Activated CD4-positive, alpha-beta T cell treated with anti-CD3 and anti-CD28 coated beads, Interleukin-2, amount 50 U/mL, for 48 hours (primary cell): Measurements from ENCODE around the gene C1orf56.
"Not testable (repeated sequence)": the region's sequence is repeated elsewhere in the genome, so short reads cannot be mapped to it uniquely, and the experiment has no call there.

Source experiments
- DNase-seq, 2 experiments: peaks; one replicate each; pipeline ENCODE4 v3.0.0-alpha.2; 2020

Gene C1orf56

DNA sequence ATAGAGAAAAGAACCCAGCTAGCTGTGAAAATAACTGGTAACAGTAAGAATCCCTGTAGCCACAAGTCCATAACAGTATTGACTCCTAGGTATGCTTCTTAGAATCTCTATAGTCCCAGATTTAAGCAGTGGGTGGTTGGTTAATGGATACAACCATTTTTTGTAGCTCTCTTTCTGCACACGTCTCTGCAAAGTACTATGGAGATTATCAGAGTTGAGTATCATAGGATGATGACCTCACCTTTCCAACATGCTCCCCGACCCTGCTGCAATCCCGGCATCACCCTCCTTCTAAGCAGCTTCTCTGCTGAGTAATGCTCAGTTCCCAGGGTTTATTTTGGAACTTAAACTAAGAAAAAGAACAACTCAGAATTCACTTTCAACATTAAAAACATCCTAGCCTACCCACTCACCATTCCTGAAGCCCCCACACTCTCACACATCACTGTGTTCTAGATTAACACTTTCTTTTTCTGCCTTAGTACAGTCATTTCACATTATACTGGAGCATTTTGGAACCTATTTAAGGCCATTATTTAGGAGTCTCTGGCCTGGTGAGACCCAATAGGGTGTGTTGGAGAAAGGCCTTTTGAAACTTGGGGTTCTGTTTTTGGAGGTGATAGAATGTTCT is 15.3 kb downstream of the C1orf56 start:
- peak in 1 of 2 experiments; percentile 13 for DNase-seq

DNA sequence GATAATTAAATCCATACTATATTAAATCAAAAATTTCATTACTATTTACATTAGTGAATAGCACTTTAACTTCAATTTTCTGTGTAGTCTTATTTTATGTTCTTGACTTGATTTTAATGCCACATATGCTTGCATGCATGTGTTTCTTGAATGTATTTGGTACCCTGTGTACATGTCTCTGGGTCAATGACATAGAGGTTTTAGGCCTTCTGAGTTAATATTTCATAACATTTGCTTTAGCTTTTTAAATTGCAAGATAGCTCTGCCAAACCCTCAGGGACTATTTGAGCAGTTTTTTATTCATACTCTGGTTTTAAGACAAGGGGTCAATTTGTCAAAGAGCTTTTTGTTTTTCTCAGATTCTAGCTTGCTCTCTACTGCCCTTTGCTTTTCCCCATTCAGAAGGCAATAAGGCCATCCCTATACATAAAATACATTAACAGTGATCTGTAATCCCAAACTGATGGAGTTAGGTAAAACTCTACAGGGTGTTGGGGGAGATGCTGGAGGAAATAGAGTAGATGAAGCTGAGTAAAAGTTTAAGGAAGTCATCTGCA is 17.6 kb downstream of the C1orf56 start:
- no peak for DNase-seq

- DNase-seq: no peak
These were observed 19.6 kb downstream of the C1orf56 start for GRCh38 chr1:151067185-151067584.

- no peak for DNase-seq
These were observed 21.5 kb downstream of the C1orf56 start for GRCh38 chr1:151069103-151069486.

DNA sequence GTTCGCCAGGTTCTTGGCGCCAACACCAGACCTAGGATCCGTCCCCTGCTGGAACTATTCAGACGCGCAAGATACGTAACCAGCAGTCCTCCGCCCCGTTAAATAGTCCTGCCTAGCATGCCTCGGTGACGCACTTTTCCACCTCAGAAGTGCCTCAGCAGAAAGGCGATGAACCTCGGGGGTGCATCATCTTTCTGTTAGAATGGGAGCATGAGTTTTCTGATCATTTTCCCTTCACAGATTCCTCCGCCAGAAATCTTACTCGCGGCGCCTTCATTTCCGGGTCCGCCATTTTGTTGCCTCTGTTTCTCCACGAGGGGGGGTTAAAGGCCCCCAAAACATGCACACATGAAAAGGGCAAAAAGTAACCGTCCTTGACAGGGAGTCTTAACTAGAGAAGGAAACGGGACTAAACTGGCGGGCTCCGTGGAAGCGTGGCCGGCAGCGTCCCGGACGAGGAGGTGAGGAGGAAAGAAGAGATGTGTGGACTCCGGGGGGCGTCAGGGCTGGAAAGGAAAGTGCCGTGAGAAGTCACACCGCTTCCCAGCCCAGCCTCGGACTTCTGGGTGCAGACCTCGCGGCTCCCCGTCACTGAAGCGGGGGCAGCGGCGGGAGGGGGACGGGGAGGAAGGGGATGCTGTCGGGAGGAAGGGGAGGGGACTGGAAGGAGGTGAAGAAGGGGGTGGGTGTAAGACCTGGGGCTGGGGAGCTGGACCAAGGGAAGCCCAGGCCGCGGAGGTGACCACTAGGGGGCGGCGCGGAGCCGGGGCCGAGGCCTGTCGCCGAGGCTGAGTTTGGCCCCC is 23.1 kb downstream of the C1orf56 start, which contains the start of gene GABPB2:
Gene GABPB2 (plus strand): TSS at position 288 of the 803 bp plus-strand sequence. CDS start 17,429 bp downstream, outside the sequence.
- DNase-seq: peak; percentile 94 to 95

GRCh38 chr1:151072224-151072623 is 24.7 kb downstream of the C1orf56 start:
- DNase-seq: no peak

- no peak for DNase-seq
These were observed 38.5 kb downstream of the C1orf56 start for GRCh38 chr1:151085953-151086559.

- DNase-seq: not testable (repeated sequence)
These were observed 49.9 kb downstream of the C1orf56 start for GRCh38 chr1:151097426-151097825.

- no peak for DNase-seq
These were observed 50.6 kb downstream of the C1orf56 start for GRCh38 chr1:151098126-151098525.
